Activated T-helper 17 cell treated with anti-CD3 and anti-CD28 coated beads, Interleukin-2, amount 50 U/mL, for 72 hours (primary cell): ENCODE data around the gene CDH23. TPM values are rescaled to one million over a fixed set of nuclear protein-coding genes. Genes with fewer than 3 reads are reported as not detected.

Source experiments
- ATAC-seq: fragments of 150-1000 bp; cut with Tn5 transposase; replicated peaks from 2 replicates; pipeline ENCODE4 v1.10.0; 2021; ENCODE audit warnings: mild to moderate bottlenecking, moderate library complexity
- H3K27ac Mint-ChIP-seq: one replicate; pipeline ENCODE4 v1.8.0; 2022; ENCODE audit warnings: mixed read lengths
- H3K27me3 Mint-ChIP-seq: one replicate; pipeline ENCODE4 v1.8.0; 2022; ENCODE audit warnings: mixed read lengths
- H3K36me3 Mint-ChIP-seq: one replicate; pipeline ENCODE4 v1.8.0; 2022; ENCODE audit warnings: low read depth, mild to moderate bottlenecking, mixed read lengths
- H3K4me1 Mint-ChIP-seq: one replicate; pipeline ENCODE4 v1.8.0; 2022; ENCODE audit warnings: mixed read lengths
- H3K4me3 Mint-ChIP-seq: one replicate; pipeline ENCODE4 v1.8.0; 2022; ENCODE audit warnings: mild to moderate bottlenecking, mixed read lengths
- H3K9me3 Mint-ChIP-seq: one replicate; pipeline ENCODE4 v1.8.0; 2022; ENCODE audit warnings: mixed read lengths
- total RNA-seq, 2 donors: library from RNA; stranded (reverse); gene quantifications; one replicate each; pipeline ENCODE4 v1.2.3, GENCODE V29; 2022

The CDH23 gene
- total RNA-seq, 2 donors from 2014 or later = 0.09 to 16.2 TPM

GRCh38 chr10:71460615-71461014, 63.9 kb downstream of the CDH23 start:
- no peak for ATAC-seq
- H3K27ac Mint-ChIP-seq = no peak overlapping the region
- no peaks in the 10 kb centered on the region for H3K9me3 Mint-ChIP-seq
- no peaks in the 10 kb centered on the region for H3K4me1 Mint-ChIP-seq
- peaks cover 7% of the 10 kb centered on the region for H3K27me3 Mint-ChIP-seq
- no peak overlapping the region for H3K4me3 Mint-ChIP-seq
- no peaks in the 10 kb centered on the region for H3K36me3 Mint-ChIP-seq

- ATAC-seq = no peak
- H3K36me3 Mint-ChIP-seq = no peaks in the 10 kb centered on the region
- H3K4me3 Mint-ChIP-seq = no peak overlapping the region
- peaks cover 2% of the 10 kb centered on the region for H3K27me3 Mint-ChIP-seq
- H3K27ac Mint-ChIP-seq = no peak overlapping the region
- no peaks in the 10 kb centered on the region for H3K4me1 Mint-ChIP-seq
- H3K9me3 Mint-ChIP-seq = no peaks in the 10 kb centered on the region
Measured at GRCh38 chr10:71461457-71461856, 64.7 kb downstream of the CDH23 start.

GRCh38 chr10:71462062-71462935, 65.6 kb downstream of the CDH23 start:
- H3K36me3 Mint-ChIP-seq = no peaks in the 10 kb centered on the region

GRCh38 chr10:71463111-71463510, 66.4 kb downstream of the CDH23 start:
- no peaks in the 10 kb centered on the region for H3K36me3 Mint-ChIP-seq
- no peaks in the 10 kb centered on the region for H3K9me3 Mint-ChIP-seq
- no peaks in the 10 kb centered on the region for H3K4me1 Mint-ChIP-seq
- no peak for ATAC-seq
- H3K27ac Mint-ChIP-seq = no peak overlapping the region
- no peaks in the 10 kb centered on the region for H3K27me3 Mint-ChIP-seq
- H3K4me3 Mint-ChIP-seq = no peak overlapping the region

More at GRCh38 chr10:71462062-71462935, 65.6 kb downstream of the CDH23 start:
- Mint-ChIP-seq H3K4me3 (no peak overlapping the region), H3K27me3 (no peaks in the 10 kb centered on the region), H3K4me1 (no peaks in the 10 kb centered on the region), H3K9me3 (no peaks in the 10 kb centered on the region), H3K27ac (no peak overlapping the region)
- no peak for ATAC-seq

- no peaks in the 10 kb centered on the region for H3K4me1 Mint-ChIP-seq
- H3K9me3 Mint-ChIP-seq = no peaks in the 10 kb centered on the region
- no peaks in the 10 kb centered on the region for H3K36me3 Mint-ChIP-seq
- ATAC-seq = no peak
- no peaks in the 10 kb centered on the region for H3K27me3 Mint-ChIP-seq
- no peak overlapping the region for H3K4me3 Mint-ChIP-seq
- no peak overlapping the region for H3K27ac Mint-ChIP-seq
Measured at GRCh38 chr10:71465551-71466252, 69.0 kb downstream of the CDH23 start.

GRCh38 chr10:71466330-71466729, 69.6 kb downstream of the CDH23 start:
- no peaks in the 10 kb centered on the region for H3K4me1 Mint-ChIP-seq
- H3K4me3 Mint-ChIP-seq = no peak overlapping the region
- no peaks in the 10 kb centered on the region for H3K36me3 Mint-ChIP-seq
- no peak for ATAC-seq
- no peak overlapping the region for H3K27ac Mint-ChIP-seq
- no peaks in the 10 kb centered on the region for H3K9me3 Mint-ChIP-seq
- no peaks in the 10 kb centered on the region for H3K27me3 Mint-ChIP-seq

GRCh38 chr10:71467161-71467560, 70.4 kb downstream of the CDH23 start:
- H3K27ac Mint-ChIP-seq = no peak overlapping the region
- no peak for ATAC-seq
- H3K4me1 Mint-ChIP-seq = no peaks in the 10 kb centered on the region
- no peaks in the 10 kb centered on the region for H3K36me3 Mint-ChIP-seq
- no peaks in the 10 kb centered on the region for H3K9me3 Mint-ChIP-seq
- H3K4me3 Mint-ChIP-seq = no peak overlapping the region
- no peaks in the 10 kb centered on the region for H3K27me3 Mint-ChIP-seq

- Mint-ChIP-seq H3K9me3 (no peaks in the 10 kb centered on the region), H3K36me3 (no peaks in the 10 kb centered on the region), H3K4me1 (no peaks in the 10 kb centered on the region), H3K27ac (no peak overlapping the region), H3K4me3 (no peak overlapping the region), H3K27me3 (no peaks in the 10 kb centered on the region)
- ATAC-seq = no peak
Measured at GRCh38 chr10:71467569-71468362, 71.0 kb downstream of the CDH23 start.

- no peak for ATAC-seq
- H3K27ac Mint-ChIP-seq = no peak overlapping the region
Measured at GRCh38 chr10:71468363-71469094, 71.8 kb downstream of the CDH23 start.

GRCh38 chr10:71471006-71471405, 74.3 kb downstream of the CDH23 start:
- Mint-ChIP-seq H3K9me3 (no peaks in the 10 kb centered on the region), H3K27ac (no peak overlapping the region), H3K36me3 (no peaks in the 10 kb centered on the region), H3K4me3 (no peak overlapping the region), H3K27me3 (no peaks in the 10 kb centered on the region), H3K4me1 (no peaks in the 10 kb centered on the region)
- ATAC-seq = no peak

More at GRCh38 chr10:71468363-71469094, 71.8 kb downstream of the CDH23 start:
- no peaks in the 10 kb centered on the region for H3K4me1 Mint-ChIP-seq
- no peaks in the 10 kb centered on the region for H3K36me3 Mint-ChIP-seq
- no peaks in the 10 kb centered on the region for H3K27me3 Mint-ChIP-seq
- H3K4me3 Mint-ChIP-seq = no peak overlapping the region
- H3K9me3 Mint-ChIP-seq = no peaks in the 10 kb centered on the region

GRCh38 chr10:71471957-71472365, 75.2 kb downstream of the CDH23 start:
- peak overlapping the region; percentile 58 for H3K27ac Mint-ChIP-seq
- H3K9me3 Mint-ChIP-seq = no peaks in the 10 kb centered on the region
- H3K36me3 Mint-ChIP-seq = no peaks in the 10 kb centered on the region
- no peaks in the 10 kb centered on the region for H3K27me3 Mint-ChIP-seq
- H3K4me1 Mint-ChIP-seq = no peaks in the 10 kb centered on the region
- no peak overlapping the region for H3K4me3 Mint-ChIP-seq
- no peak for ATAC-seq

- H3K27me3 Mint-ChIP-seq = peaks cover 1% of the 10 kb centered on the region
- ATAC-seq = no peak
- no peak overlapping the region for H3K4me3 Mint-ChIP-seq
- H3K9me3 Mint-ChIP-seq = no peaks in the 10 kb centered on the region
- H3K27ac Mint-ChIP-seq = no peak overlapping the region
- H3K36me3 Mint-ChIP-seq = no peaks in the 10 kb centered on the region
- no peaks in the 10 kb centered on the region for H3K4me1 Mint-ChIP-seq
Measured at GRCh38 chr10:71472466-71472865, 75.7 kb downstream of the CDH23 start.

- H3K9me3 Mint-ChIP-seq = no peaks in the 10 kb centered on the region
- H3K4me1 Mint-ChIP-seq = no peaks in the 10 kb centered on the region
- peaks cover 6% of the 10 kb centered on the region for H3K27me3 Mint-ChIP-seq
- H3K36me3 Mint-ChIP-seq = no peaks in the 10 kb centered on the region
- no peak overlapping the region for H3K4me3 Mint-ChIP-seq
- no peak for ATAC-seq
- H3K27ac Mint-ChIP-seq = no peak overlapping the region
Measured at GRCh38 chr10:71472912-71473311, 76.2 kb downstream of the CDH23 start.
